ENCODE results near the gene EHMT2. TPM values are rescaled to one million over a fixed set of nuclear protein-coding genes. Genes with fewer than 3 reads are reported as not detected.
"Not testable (repeated sequence)": the region's sequence is repeated elsewhere in the genome, so short reads cannot be mapped to it uniquely, and the experiment has no call there.

The EHMT2 gene
- total RNA-seq, 5 donors from 2014 or later (not counting 1 experiment from before 2014, with no cell fraction given) = 49.1 to 83.8 (median 78.9) TPM

DNA sequence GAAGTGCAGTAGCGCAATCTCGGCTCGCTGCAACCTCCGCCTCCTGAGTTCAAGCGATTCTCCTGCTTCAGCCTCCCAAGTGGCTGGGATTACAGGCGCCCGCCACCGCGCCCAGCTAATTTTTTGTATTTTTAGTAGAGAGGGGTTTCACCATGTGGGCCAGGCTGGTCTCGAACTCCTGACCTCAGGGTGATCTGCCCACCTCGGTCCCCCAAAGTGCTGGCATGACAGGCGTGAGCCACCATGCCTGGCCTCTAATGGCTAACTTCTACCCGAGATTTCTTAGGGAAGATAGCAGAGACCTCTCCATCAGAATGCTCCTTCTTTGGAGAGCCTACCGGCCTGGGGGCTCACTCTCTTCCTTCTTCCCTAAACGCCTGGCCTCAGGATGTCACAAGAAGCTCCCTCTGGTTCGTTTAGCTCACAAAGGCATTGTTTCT lies 33.4 kb downstream of the EHMT2 start:
- Histone ChIP-seq H3K4me3 (ENCODE audit: control insufficient read depth in 1 of 2, extremely low read depth in 1 of 2, low read length in 1 of 2) (peak overlapping the region; percentile 60 to 98), H3K4me1 (ENCODE audit: control insufficient read depth in 1 of 2, extremely low read depth in 1 of 2, insufficient read depth in 2 of 2, low read length in 2 of 2) (peaks cover 10 to 26% of the 10 kb centered on the region in 2 experiments), H3K27me3 (replicated peaks in 1 of 2; ENCODE audit: control insufficient read depth in 2 of 2, extremely low read depth in 1 of 2, insufficient read depth in 2 of 2, low read length in 1 of 2) (peaks cover 0 to 12% of the 10 kb centered on the region in 2 experiments), H3K36me3 (ENCODE audit: control insufficient read depth in 2 of 2, extremely low read depth in 1 of 2, insufficient read depth in 1 of 2, low read length in 1 of 2) (peaks cover 7 to 21% of the 10 kb centered on the region in 2 donors), H3K27ac (ENCODE audit: low read length) (peak overlapping the region; percentile 89)
- Mint-ChIP-seq H3K4me1 (peaks cover 23 to 33% (median 23%) of the 10 kb centered on the region in 3 donors), H3K4me3 (peak overlapping the region; percentile 91 to 97 (median 93)), H3K27ac (peak overlapping the region; percentile 88 to 94), H3K36me3 (peaks cover 14% of the 10 kb centered on the region)
- WGBS (ENCODE audit: insufficient coverage) = 23% methylated on average over 8 of the region's 16 CpGs
- not testable (repeated sequence) for H3K27me3 Mint-ChIP-seq; ATAC-seq (replicated peaks in 1 of 4); DNase-seq; H3K9me3 Mint-ChIP-seq; H3K9me3 ChIP-seq
- ChIA-PET POLR2A (interaction anchor here (0.6 to 1.3 kb wide), 3 partner anchors 20 to 666 kb away, joined by 3 to 4 read pairs (median 3); no protein-coding TSS in a partner anchor), CTCF (interaction anchor here in 1 of 2 donors (1.3 kb wide), 1 partner anchor 108 kb away, joined by 5 read pairs; the partner anchor contains the start of gene DXO)

DNA sequence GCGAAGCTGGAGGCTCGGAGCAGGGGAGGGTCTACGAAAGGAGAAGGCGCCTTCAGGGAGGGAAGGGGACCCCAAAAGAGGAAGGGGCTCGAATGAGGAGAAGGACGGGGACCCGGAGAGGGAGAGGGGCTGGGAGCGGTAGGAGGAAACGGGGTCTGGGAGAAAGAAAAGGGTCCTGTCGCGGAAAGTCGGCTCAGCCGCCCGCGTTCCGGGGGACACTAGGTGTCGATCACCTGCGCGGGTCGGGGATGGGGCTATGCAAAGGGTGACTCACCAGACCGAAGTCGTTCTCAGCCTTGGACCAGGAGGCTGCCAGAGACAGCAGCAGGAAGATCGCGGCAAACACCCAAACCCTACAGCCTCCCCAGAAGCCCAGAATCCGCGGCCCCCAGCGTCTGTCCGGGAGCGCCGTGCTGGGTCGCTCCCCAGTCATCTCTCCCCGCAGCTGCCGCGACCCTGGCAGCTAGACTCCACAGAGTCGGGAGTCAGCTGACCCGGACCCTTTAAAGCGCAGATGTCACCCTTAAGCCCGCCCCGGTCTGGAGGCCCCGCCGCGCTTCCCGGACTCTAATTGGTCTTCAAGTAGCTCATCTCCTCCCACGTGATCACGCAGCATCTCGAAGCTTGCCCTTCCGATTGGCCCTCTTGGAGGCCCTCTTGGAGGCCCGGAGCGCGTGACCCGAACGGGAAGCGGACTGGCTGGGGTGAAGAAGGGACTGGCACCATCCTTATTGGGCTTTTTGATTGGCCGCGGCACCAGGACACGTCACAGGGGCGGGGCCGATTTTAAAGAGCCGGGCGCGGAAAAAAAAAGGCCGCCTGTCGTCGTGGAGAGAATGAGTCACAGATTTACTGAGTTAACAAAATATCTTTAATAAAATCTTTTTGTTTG lies 34.9 kb downstream of the EHMT2 start, which contains the start of gene NEU1:
TSS of gene NEU1 (minus strand) at position 478 of the 892 bp plus-strand sequence. CDS start at position 433, 45 bp downstream.
- H3K27me3 ChIP-seq (replicated peaks in 1 of 2; ENCODE audit: control insufficient read depth in 2 of 2, extremely low read depth in 1 of 2, insufficient read depth in 2 of 2, low read length in 1 of 2) = peaks cover 0 to 8% of the 10 kb centered on the region in 2 experiments
- H3K27ac Mint-ChIP-seq = peak within 1 kb of the TSS; percentile 88 to 94
- ChIA-PET CTCF (interaction anchor here in 1 of 2 donors (0.5 to 1.5 kb wide), 15 partner anchors 23 to 1409 kb away, joined by 3 to 8 read pairs (median 5); partner anchors contain the start of genes ABHD16A, DDAH2, EHMT2 and GPANK1), POLR2A (interaction anchor here (0.6 to 1.5 kb wide), 11 partner anchors 28 to 315 kb away, joined by 3 to 29 read pairs (median 3); partner anchors contain the start of genes ABHD16A (in 1 of the 2), GPANK1 (in 1 of the 2), LSM2 (in 1 of the 2) and MSH5 (in 1 of the 2))
- no peaks in the 10 kb centered on the region for H3K27me3 Mint-ChIP-seq
- ATAC-seq (replicated peaks in 1 of 4) (peak; percentile 95 to 96 (median 96)), DNase-seq (peak; percentile 95 to 100 (median 99))
- WGBS (ENCODE audit: insufficient coverage) = under 1% methylated on average over 51 of the region's 64 CpGs
- H3K4me1 Mint-ChIP-seq = peaks cover 23 to 33% (median 23%) of the 10 kb centered on the region in 3 donors
- H3K9me3 Mint-ChIP-seq = no peaks in the 10 kb centered on the region
- no peaks in the 10 kb centered on the region for H3K9me3 ChIP-seq
- H3K36me3 Mint-ChIP-seq = peaks cover 20% of the 10 kb centered on the region
- peak within 1 kb of the TSS; percentile 91 for H3K27ac ChIP-seq (ENCODE audit: low read length)
- H3K4me1 ChIP-seq (ENCODE audit: control insufficient read depth in 1 of 2, extremely low read depth in 1 of 2, insufficient read depth in 2 of 2, low read length in 2 of 2) = peaks cover 10 to 26% of the 10 kb centered on the region in 2 experiments
- peaks cover 10 to 26% of the 10 kb centered on the region in 2 donors for H3K36me3 ChIP-seq (ENCODE audit: control insufficient read depth in 2 of 2, extremely low read depth in 1 of 2, insufficient read depth in 1 of 2, low read length in 1 of 2)
- H3K4me3 ChIP-seq (ENCODE audit: control insufficient read depth in 1 of 2, extremely low read depth in 1 of 2, low read length in 1 of 2) = peak within 1 kb of the TSS; percentile 81 to 98
- H3K4me3 Mint-ChIP-seq = peak within 1 kb of the TSS; percentile 91 to 97 (median 93)

DNA sequence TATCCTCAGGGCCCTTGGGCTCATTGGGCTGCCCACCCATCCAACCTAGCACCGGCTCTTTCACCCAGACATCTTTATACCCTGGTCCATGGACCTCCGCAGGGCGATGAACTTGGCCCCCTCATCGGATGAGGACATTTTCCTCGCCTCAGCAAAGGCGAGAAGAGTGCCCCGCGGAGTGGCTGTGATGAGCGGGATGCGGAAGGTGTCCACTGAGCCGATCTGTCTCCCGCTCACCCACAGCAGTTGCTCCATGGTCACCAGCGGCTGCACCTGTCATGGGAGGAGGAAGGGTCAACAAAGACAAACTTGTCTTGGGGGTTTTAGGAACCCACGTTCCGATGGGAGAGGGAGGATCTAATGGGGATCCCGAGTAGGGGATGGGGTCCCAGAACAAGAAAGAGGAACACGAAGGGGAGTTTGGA lies 35.6 kb downstream of the EHMT2 start:
- WGBS (ENCODE audit: insufficient coverage) = 63% methylated on average over 15 of the region's 17 CpGs
- peak overlapping the region; percentile 91 for H3K27ac ChIP-seq (ENCODE audit: low read length)
- peaks cover 10 to 26% of the 10 kb centered on the region in 2 experiments for H3K4me1 ChIP-seq (ENCODE audit: control insufficient read depth in 1 of 2, extremely low read depth in 1 of 2, insufficient read depth in 2 of 2, low read length in 2 of 2)
- no peak for ATAC-seq (replicated peaks in 1 of 4)
- H3K27me3 ChIP-seq (replicated peaks in 1 of 2; ENCODE audit: control insufficient read depth in 2 of 2, extremely low read depth in 1 of 2, insufficient read depth in 2 of 2, low read length in 1 of 2) = peaks cover 0 to 8% of the 10 kb centered on the region in 2 experiments
- peaks cover 10 to 26% of the 10 kb centered on the region in 2 donors for H3K36me3 ChIP-seq (ENCODE audit: control insufficient read depth in 2 of 2, extremely low read depth in 1 of 2, insufficient read depth in 1 of 2, low read length in 1 of 2)
- CTCF ChIA-PET = interaction anchor here in 1 of 2 donors (1.1 to 1.2 kb wide), 2 partner anchors 23 to 122 kb away, joined by 5 to 6 read pairs; partner anchors contain the start of gene MSH5
- Mint-ChIP-seq H3K4me1 (peaks cover 23 to 33% (median 23%) of the 10 kb centered on the region in 3 donors), H3K36me3 (peaks cover 27% of the 10 kb centered on the region), H3K9me3 (no peaks in the 10 kb centered on the region), H3K4me3 (peak overlapping the region; percentile 91 to 97 (median 93)), H3K27me3 (no peaks in the 10 kb centered on the region), H3K27ac (peak overlapping the region; percentile 88 to 94)
- no peaks in the 10 kb centered on the region for H3K9me3 ChIP-seq
- DNase-seq = peak in 2 of 35 experiments; percentile 1 to 9
- POLR2A ChIA-PET = interaction anchor here in 1 of 2 donors (1.5 kb wide), 1 partner anchor 37 kb away, joined by 5 read pairs; no protein-coding TSS in a partner anchor
- peak overlapping the region; percentile 81 to 98 for H3K4me3 ChIP-seq (ENCODE audit: control insufficient read depth in 1 of 2, extremely low read depth in 1 of 2, low read length in 1 of 2)

DNA sequence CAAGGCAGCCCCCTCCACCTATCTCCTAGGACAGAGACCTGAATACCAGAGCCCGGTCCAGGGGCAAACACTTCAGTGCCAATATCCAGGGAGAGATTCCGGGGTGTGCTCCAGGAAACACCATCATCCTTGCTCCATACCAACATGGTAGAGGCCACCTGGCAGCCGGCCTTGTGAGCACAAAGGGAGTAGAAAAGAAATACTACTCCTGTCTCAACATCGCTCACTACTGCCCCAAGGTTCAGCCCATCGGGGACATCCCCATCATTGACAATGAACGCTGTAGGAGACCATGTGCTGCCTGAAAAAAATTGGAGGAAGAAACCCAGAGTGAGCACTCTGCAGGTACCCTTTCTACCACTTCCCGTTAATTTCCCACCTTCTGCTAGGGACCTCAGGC lies 36.3 kb downstream of the EHMT2 start:
- Histone ChIP-seq H3K4me1 (ENCODE audit: control insufficient read depth in 1 of 2, extremely low read depth in 1 of 2, insufficient read depth in 2 of 2, low read length in 2 of 2) (peaks cover 10 to 26% of the 10 kb centered on the region in 2 experiments), H3K4me3 (ENCODE audit: control insufficient read depth in 1 of 2, extremely low read depth in 1 of 2, low read length in 1 of 2) (no peak overlapping the region), H3K27me3 (replicated peaks in 1 of 2; ENCODE audit: control insufficient read depth in 2 of 2, extremely low read depth in 1 of 2, insufficient read depth in 2 of 2, low read length in 1 of 2) (peaks cover 0 to 8% of the 10 kb centered on the region in 2 experiments), H3K9me3 (no peaks in the 10 kb centered on the region), H3K27ac (ENCODE audit: low read length) (no peak overlapping the region), H3K36me3 (ENCODE audit: control insufficient read depth in 2 of 2, extremely low read depth in 1 of 2, insufficient read depth in 1 of 2, low read length in 1 of 2) (peaks cover 10 to 26% of the 10 kb centered on the region in 2 donors)
- DNase-seq (no peak), ATAC-seq (replicated peaks in 1 of 4) (no peak)
- peaks cover 23 to 33% (median 23%) of the 10 kb centered on the region in 3 donors for H3K4me1 Mint-ChIP-seq
- no peaks in the 10 kb centered on the region for H3K27me3 Mint-ChIP-seq
- peak overlapping the region; percentile 91 to 97 (median 93) for H3K4me3 Mint-ChIP-seq
- ChIA-PET POLR2A (no interaction called here), CTCF (no interaction called here)
- no peak overlapping the region for H3K27ac Mint-ChIP-seq
- no peaks in the 10 kb centered on the region for H3K9me3 Mint-ChIP-seq
- H3K36me3 Mint-ChIP-seq = peaks cover 28% of the 10 kb centered on the region
- WGBS (ENCODE audit: insufficient coverage) = 88% methylated on average over 5 of the region's 7 CpGs

DNA sequence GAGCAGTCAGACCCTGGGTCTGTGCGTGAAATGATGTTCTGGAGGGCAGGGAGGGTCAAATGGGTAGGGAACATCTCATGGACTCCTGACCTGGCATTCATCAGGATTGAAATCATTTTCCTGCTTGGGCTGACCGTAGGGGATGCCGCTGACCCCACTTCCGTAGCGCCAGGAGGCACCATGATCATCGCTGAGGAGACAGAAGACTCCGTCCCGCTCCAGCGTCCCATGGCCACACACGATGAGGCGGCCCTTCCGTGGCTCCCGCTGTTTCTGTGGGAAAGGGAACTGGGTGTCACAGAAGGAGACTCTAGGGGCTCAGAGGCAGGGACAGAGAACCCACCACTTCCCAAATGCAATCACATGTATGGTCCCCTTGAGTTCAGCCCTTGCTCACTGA lies 37.1 kb downstream of the EHMT2 start:
- no peak for DNase-seq
- Histone ChIP-seq H3K9me3 (no peaks in the 10 kb centered on the region), H3K4me3 (ENCODE audit: control insufficient read depth in 1 of 2, extremely low read depth in 1 of 2, low read length in 1 of 2) (no peak overlapping the region), H3K4me1 (ENCODE audit: control insufficient read depth in 1 of 2, extremely low read depth in 1 of 2, insufficient read depth in 2 of 2, low read length in 2 of 2) (peaks cover 10 to 26% of the 10 kb centered on the region in 2 experiments), H3K27ac (ENCODE audit: low read length) (no peak overlapping the region), H3K27me3 (replicated peaks in 1 of 2; ENCODE audit: control insufficient read depth in 2 of 2, extremely low read depth in 1 of 2, insufficient read depth in 2 of 2, low read length in 1 of 2) (peaks cover 0 to 3% of the 10 kb centered on the region in 2 experiments), H3K36me3 (ENCODE audit: control insufficient read depth in 2 of 2, extremely low read depth in 1 of 2, insufficient read depth in 1 of 2, low read length in 1 of 2) (peaks cover 10 to 26% of the 10 kb centered on the region in 2 donors)
- POLR2A ChIA-PET = interaction anchor here in 1 of 2 donors (1.2 kb wide), 1 partner anchor 25 kb away, joined by 8 read pairs; no protein-coding TSS in a partner anchor
- H3K36me3 Mint-ChIP-seq = peaks cover 28% of the 10 kb centered on the region
- H3K27me3 Mint-ChIP-seq = no peaks in the 10 kb centered on the region
- no peak overlapping the region for H3K4me3 Mint-ChIP-seq
- H3K4me1 Mint-ChIP-seq = peaks cover 23 to 33% (median 23%) of the 10 kb centered on the region in 3 donors
- CTCF ChIA-PET = interaction anchor here in 1 of 2 donors (0.9 kb wide), 1 partner anchor 22 kb away, joined by 4 read pairs; no protein-coding TSS in a partner anchor
- no peak for ATAC-seq (replicated peaks in 1 of 4)
- H3K27ac Mint-ChIP-seq = no peak overlapping the region
- no peaks in the 10 kb centered on the region for H3K9me3 Mint-ChIP-seq
- 99% methylated on average over 7 of the region's 13 CpGs for WGBS (ENCODE audit: insufficient coverage)

Measured in T-cell (primary cell).